GM12864 (cell line): Measurements from ENCODE around the gene EPB41L1.

Source experiments
- DNase-seq: peaks from one replicate; pipeline ENCODE4 v3.0.0-alpha.2; 2011; ENCODE audit warnings: low read depth
- H3K4me3 ChIP-seq: 2 replicates; pipeline ENCODE4 v1.5.1; 2011; ENCODE audit warnings: mild to moderate bottlenecking, low read depth, low read length, control low read depth
- TF ChIP-seq, protein P1 (sequence below): IDR thresholded peaks from 2 replicates; pipeline ENCODE4 v1.5.1; 2011; ENCODE audit warnings: low read depth, mild to moderate bottlenecking, moderate library complexity, low read length, control low read depth, inconsistent platforms; ENCODE audit errors: missing control alignments

EPB41L1 gene

DNA sequence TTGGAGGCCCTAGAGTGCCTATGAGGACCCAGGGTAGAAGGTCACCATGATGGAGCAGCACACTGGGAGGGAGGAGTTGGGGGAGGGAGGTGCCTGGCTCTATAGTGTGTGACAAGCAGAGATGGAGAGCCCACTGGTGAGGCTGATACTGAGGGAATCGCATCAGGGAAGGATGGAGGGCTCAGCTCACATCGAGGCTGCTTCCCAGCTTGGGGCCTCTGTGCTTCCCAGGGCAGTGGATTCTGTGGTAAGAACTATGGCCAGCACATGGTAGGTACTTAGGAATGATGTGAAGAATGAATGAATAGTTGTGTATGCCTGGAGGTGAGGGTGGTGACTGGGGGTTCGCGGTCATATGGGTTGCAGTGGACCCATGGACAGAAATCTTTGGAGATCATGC is 1.3 kb upstream of the EPB41L1 start:
- no peak overlapping the region for H3K4me3 ChIP-seq

DNA sequence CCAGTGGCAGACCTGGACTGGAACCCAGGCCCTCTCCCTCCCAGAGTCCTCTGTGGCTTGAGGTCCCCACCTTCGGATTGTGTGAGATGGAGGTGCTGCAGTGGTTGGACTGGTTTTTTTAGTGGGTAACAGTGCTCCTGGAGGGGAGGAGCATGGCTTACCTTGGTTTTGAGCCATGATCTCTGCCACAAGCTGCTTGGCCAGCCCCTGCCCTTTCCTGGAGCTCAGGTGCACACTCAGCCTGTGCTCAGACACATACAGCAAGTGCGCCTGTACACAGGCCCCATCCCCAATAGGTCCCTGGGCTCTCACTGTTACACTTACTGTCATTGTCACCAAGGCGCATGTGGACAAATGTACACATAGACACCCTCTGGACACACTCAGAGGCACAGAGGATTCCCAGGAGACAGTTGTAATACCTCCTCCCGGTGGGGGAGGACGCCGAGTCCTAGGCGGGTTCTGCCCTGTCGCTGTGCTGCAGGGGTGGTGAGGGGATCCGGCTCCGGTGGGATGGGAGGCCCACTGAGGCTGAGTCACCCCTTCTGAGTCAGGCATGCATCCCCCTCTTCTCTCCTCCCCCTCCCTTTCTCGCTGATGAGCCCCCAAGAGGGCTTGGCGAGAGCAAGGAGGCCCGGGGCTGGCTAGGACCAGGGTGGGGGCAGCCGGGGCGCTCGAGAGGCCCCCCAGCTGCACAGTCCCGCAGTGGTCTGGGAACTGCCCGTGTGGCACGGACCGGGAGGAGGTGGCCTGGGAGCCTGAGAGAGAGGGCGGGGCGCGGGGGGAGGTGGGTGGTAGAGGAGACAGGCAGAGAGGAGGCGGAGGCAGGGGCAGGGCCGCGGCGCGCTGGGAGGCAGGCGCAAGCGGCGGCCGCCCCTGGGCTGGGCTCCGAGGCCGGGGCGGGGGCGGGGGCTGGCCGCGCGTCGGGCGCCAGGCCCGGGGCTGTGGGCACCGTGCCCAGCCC is 522 bp upstream of the EPB41L1 start:
- no peak overlapping the region for H3K4me3 ChIP-seq
- TF ChIP-seq, protein P1, sequence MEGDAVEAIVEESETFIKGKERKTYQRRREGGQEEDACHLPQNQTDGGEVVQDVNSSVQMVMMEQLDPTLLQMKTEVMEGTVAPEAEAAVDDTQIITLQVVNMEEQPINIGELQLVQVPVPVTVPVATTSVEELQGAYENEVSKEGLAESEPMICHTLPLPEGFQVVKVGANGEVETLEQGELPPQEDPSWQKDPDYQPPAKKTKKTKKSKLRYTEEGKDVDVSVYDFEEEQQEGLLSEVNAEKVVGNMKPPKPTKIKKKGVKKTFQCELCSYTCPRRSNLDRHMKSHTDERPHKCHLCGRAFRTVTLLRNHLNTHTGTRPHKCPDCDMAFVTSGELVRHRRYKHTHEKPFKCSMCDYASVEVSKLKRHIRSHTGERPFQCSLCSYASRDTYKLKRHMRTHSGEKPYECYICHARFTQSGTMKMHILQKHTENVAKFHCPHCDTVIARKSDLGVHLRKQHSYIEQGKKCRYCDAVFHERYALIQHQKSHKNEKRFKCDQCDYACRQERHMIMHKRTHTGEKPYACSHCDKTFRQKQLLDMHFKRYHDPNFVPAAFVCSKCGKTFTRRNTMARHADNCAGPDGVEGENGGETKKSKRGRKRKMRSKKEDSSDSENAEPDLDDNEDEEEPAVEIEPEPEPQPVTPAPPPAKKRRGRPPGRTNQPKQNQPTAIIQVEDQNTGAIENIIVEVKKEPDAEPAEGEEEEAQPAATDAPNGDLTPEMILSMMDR = no peak
- DNase-seq = no peak

More for the DNA sequence above, 1.3 kb upstream of the EPB41L1 start:
- no peak for DNase-seq
- TF ChIP-seq, protein P1 = no peak

DNA sequence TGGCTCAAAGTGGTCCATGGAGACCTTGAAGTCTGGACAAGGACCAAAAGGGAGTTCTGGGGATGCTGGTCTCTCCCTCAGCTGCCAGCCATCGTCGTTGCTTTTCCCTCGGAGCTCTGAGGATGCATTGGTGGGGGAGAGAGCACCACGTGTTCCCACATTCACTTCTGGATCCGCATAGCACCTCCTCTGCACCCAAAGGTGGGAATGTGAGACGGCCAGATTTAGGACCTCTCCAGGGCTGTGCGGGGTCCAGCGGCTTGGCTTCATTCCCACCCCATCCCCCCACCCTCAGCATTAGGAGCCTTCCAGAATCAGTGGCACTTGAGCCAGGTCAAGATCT is 1.1 kb downstream of the EPB41L1 start:
- TF ChIP-seq, protein P1 = no peak
- DNase-seq = no peak
- no peak overlapping the region for H3K4me3 ChIP-seq

DNA sequence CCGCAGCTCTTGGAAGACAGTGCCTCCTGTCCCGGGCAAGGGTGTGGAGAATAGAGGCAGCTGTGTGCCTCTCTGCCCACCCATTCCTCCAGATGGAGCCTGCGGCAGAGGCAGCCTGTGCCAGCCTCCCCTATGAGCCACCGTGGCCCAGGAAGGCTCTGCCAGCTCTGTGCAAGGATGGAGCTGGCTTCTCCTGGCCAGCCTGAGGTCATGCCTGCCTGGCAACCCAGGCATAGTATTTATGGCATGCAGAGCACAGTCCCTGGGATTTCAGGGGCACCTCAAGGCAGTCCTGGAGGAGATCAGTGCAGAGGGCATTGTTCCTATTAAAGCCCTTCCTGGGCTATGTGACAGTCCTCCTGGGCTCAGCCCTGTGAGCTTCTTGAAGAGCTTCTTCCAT is 1.5 kb downstream of the EPB41L1 start:
- TF ChIP-seq, protein P1 = no peak
- no peak for DNase-seq

DNA sequence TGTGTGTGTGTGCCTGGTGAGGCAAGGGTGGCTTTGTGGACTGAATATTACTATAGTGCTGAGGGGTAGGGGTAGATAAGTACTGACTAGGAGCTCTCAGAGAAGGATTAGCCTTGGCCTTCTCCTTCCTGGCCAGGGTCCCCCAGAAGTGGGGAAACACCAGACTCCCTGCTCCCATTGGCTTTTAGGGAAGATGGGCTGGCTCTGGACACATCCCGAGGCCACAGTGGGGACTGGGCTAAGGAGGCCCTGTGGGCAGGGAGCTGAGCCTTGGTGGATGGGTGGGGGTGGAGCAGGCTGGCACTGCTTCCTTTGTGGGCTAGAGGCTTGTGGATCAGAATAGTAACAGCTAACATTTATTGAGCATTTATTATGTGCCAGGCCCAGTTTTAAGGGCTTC is 3.1 kb downstream of the EPB41L1 start:
- no peak for DNase-seq
- H3K4me3 ChIP-seq = no peak overlapping the region
- TF ChIP-seq, protein P1 = no peak

More for the DNA sequence above, 1.5 kb downstream of the EPB41L1 start:
- no peak overlapping the region for H3K4me3 ChIP-seq

DNA sequence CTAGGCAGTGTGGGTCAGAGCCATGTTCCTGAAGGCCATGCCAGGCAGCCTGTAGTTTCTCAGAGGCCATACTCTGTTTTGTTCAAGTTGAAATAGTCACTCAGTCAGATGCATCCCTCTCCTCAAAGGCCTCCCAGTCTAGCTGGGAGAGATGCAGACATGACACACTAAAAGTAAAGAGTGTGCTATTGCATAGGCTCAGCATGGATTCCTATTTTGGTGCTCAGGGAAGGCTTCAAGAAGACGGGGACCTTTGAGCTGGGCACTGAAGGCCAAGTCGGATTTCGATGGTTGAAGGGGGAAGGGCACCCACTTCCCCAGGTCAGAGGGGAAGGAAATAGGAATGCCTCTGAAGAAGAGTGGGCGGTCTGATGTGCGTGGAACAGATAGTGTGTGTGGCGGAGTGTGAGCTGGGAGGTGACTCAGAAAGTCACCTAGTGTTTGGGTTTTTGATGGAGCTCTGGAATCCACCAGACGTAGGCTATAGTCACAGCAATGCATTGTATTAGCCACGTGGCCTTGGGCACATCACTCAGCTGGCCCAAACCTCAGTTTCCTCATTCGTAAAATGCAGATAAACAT is 3.7 kb downstream of the EPB41L1 start:
- TF ChIP-seq, protein P1 = no peak
- no peak for DNase-seq
- no peak overlapping the region for H3K4me3 ChIP-seq

DNA sequence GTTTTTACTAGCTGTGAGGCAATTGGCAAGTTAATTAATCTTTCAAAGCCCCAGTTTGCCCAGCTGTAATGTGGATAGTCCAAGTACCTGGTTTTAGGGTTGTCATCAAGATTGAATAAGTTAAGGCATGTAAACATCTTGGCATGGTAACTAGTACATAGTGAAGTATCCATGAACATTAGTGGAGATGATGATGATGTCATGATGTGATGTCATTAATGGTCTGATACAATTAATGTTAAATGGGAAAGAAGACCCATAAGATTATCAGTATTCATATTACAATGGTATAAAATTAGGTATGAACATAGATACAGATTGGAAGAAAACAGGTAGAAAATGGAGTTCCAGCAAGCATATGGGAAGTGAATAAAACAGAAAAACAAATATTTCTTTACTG is 5.3 kb downstream of the EPB41L1 start:
- TF ChIP-seq, protein P1 = no peak

More for the DNA sequence above, 5.3 kb downstream of the EPB41L1 start:
- no peak for DNase-seq
- no peak overlapping the region for H3K4me3 ChIP-seq
